ENCODE measurements around the gene EFCAB8. TPM values are rescaled to one million over a fixed set of nuclear protein-coding genes. Genes with fewer than 3 reads are reported as not detected.

EFCAB8 gene
- not detected in 5 replicates for total RNA-seq (2022; extraction: Qiagen RNA extraction; ENCODE audit: low read depth)

DNA sequence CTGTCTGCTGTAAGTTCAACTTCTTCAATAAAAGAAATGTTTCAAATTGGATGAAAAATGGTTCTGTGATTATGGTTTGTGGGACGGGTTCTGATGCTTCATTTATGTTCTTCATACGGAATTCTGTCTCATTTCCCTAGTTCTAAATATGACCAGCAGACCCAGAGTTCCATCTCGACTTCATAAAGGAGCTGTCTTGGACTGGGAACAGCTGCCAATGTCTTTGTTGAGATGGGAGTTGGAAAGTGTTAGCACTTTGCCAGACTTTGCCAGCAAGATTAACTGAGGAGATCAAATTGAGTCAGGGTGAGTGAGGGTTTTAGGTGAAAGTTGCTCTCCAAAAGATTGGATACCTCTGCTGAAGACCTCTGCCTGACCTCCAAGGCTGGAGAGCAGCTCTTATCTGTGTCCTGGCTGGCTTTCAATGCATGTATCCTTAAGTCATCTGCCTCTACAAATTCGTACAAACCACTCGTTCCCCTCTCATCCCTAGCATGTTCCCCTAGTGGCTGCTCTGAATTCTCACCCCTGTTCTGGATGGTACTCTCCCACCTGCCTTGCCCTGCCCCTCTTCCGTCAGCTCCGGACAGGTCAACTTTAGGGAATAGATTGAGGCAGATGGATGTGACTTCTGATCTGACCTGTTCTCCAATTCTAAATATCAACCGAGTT lies at the start of gene EFCAB8:
Gene EFCAB8 (plus strand): TSS at position 223 of the 672 bp plus-strand sequence. CDS start 4,870 bp downstream, outside the sequence.

GRCh38 chr20:33004141-33004751 lies 145.5 kb downstream of the EFCAB8 start, which contains the start of gene SUN5:
SUN5 (minus strand) TSS chr20:33004433; CDS start chr20:33004340, 93 bp downstream.

DNA sequence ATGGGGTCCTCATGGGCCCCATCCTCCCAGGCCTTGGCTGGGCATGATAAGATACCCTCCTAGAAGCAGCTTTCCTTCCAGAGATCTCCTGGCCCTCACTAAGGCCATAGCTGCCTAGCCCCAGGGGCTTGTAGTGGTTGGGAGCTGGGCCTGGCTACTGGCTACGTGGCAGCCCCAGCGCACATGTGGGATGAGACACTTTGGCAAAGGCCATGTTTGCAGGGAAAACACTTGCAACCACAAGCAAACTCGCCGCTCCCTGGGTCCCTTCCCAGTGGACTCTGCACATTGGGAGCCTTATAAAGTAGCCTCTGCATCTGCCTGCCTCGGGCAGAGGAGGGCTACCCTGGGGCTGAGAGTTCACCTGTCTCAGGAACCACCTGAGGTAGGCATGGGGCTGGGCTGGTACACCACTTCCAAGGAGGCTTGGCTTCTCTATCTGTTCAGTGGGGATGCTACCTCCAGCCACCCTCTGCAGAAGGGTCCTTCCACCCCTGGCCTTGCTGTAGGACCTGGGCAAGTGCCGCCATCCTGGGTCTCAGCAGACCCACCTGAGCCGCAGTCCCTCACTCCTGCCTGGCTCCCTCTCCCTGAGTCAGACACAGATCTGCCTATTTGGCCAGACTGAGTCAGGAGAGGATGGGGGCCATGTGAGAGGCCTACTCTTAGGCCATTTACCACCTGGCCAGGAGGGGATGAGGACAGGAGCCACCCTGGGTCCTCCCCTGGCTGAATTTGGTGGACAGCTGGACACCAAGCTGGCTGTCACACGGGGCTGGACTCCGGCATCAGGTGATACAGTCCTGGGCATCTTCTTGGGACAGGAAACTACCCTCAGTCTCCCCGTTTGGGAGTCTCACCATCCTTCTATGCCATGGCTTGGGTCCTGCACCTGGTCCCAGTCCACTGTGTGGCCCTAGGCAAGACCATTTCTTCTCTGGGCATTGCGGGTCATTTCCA lies 148.9 kb downstream of the EFCAB8 start, which contains the start of gene BPIFB2:
Gene BPIFB2 (plus strand): TSS at position 329 of the 960 bp plus-strand sequence. CDS start 871 bp downstream, outside the sequence.

Other genes starting within 250 kb of the EFCAB8 start
- gene C20orf203, start 185.0 kb upstream of the EFCAB8 start, total RNA-seq (2022; extraction: Qiagen RNA extraction; ENCODE audit: low read depth): not detected in 5 replicates
- gene COMMD7, start 115.5 kb upstream of the EFCAB8 start, total RNA-seq (2022; extraction: Qiagen RNA extraction; ENCODE audit: low read depth): 55.6 to 66.3 TPM (median 59.1 TPM) in 5 replicates
- 3.8 to 5.3 TPM (median 5.1 TPM) in 5 replicates for gene DNMT3B, start 96.5 kb upstream of the EFCAB8 start, total RNA-seq (2022; extraction: Qiagen RNA extraction; ENCODE audit: low read depth)
- gene MAPRE1, start 39.0 kb upstream of the EFCAB8 start, total RNA-seq (2022; extraction: Qiagen RNA extraction; ENCODE audit: low read depth): 144 to 161 TPM (median 158 TPM) in 5 replicates
- gene SUN5, start 145.5 kb downstream of the EFCAB8 start, total RNA-seq (2022; extraction: Qiagen RNA extraction; ENCODE audit: low read depth): not detected in 5 replicates
- gene BPIFB2, start 148.8 kb downstream of the EFCAB8 start, total RNA-seq (2022; extraction: Qiagen RNA extraction; ENCODE audit: low read depth): not detected in 5 replicates
- not detected in 5 replicates for gene BPIFB6, start 172.7 kb downstream of the EFCAB8 start, total RNA-seq (2022; extraction: Qiagen RNA extraction; ENCODE audit: low read depth)
- not detected in 5 replicates for gene BPIFB3, start 195.0 kb downstream of the EFCAB8 start, total RNA-seq (2022; extraction: Qiagen RNA extraction; ENCODE audit: low read depth)
- not detected in 5 replicates for gene BPIFB4, start 220.7 kb downstream of the EFCAB8 start, total RNA-seq (2022; extraction: Qiagen RNA extraction; ENCODE audit: low read depth)